Mesenchymal stem cell (in vitro differentiated cells and primary cell): ENCODE data around the gene OPCML.

Source experiments
- DNase-seq: peaks from one replicate; pipeline ENCODE4 v3.0.0-alpha.2; 2013
- H2AFZ ChIP-seq: one replicate; pipeline ENCODE4 v1.6.1; 2013; ENCODE audit warnings: low read depth, mild to moderate bottlenecking, control low read depth, inconsistent platforms, low read length, moderate library complexity
- H2AK5ac ChIP-seq: 2 replicates; pipeline ENCODE4 v1.6.1; 2013; ENCODE audit warnings: low read length, moderate library complexity, mild to moderate bottlenecking, inconsistent platforms; ENCODE audit not compliant: severe bottlenecking
- H2BK120ac ChIP-seq: one replicate; pipeline ENCODE4 v1.6.1; 2013; ENCODE audit warnings: low read depth, mild to moderate bottlenecking, inconsistent platforms, low read length, moderate library complexity
- H2BK12ac ChIP-seq, 2 experiments: one replicate each; pipeline ENCODE4 v1.6.1; 2013; ENCODE audit warnings: inconsistent platforms in 2 of 2, low read length in 2 of 2, mild to moderate bottlenecking in 2 of 2, moderate library complexity in 2 of 2, control low read depth in 1 of 2
- H2BK15ac ChIP-seq: one replicate; pipeline ENCODE4 v1.6.1; 2013; ENCODE audit warnings: mild to moderate bottlenecking, low read depth, inconsistent platforms; ENCODE audit not compliant: poor library complexity, severe bottlenecking
- H2BK5ac ChIP-seq: 2 replicates; pipeline ENCODE4 v1.6.1; 2013; ENCODE audit warnings: low read depth, mild to moderate bottlenecking, low read length, control low read depth, inconsistent platforms; ENCODE audit not compliant: poor library complexity, severe bottlenecking
- H3K14ac ChIP-seq, 2 experiments: one replicate each; pipeline ENCODE4 v1.6.1; 2013; ENCODE audit warnings: inconsistent platforms in 2 of 2, low read length in 2 of 2, control low read depth in 1 of 2, mild to moderate bottlenecking in 1 of 2, moderate library complexity in 1 of 2
- H3K18ac ChIP-seq, 2 experiments: one replicate each; pipeline ENCODE4 v1.6.1; 2013; ENCODE audit warnings: inconsistent platforms in 2 of 2, low read length in 2 of 2, control low read depth in 1 of 2, low read depth in 1 of 2, mild to moderate bottlenecking in 1 of 2
- H3K23ac ChIP-seq, 2 experiments: one replicate each; pipeline ENCODE4 v1.6.1; 2013; ENCODE audit warnings: inconsistent platforms in 2 of 2, low read length in 2 of 2, mild to moderate bottlenecking in 2 of 2, moderate library complexity in 2 of 2, control low read depth in 1 of 2
- H3K27ac ChIP-seq: 2 replicates; pipeline ENCODE4 v1.5.1; 2013; ENCODE audit warnings: mild to moderate bottlenecking, moderate library complexity, low read length, control low read depth, inconsistent platforms; ENCODE audit not compliant: poor library complexity, severe bottlenecking
- H3K27me3 ChIP-seq, 2 experiments: 2 replicates each; pipeline versions ENCODE4 v1.6.1 to v1.7.0; 2013; ENCODE audit warnings: low read length in 2 of 2, mild to moderate bottlenecking in 2 of 2, moderate library complexity in 2 of 2, control low read depth in 1 of 2, inconsistent platforms in 1 of 2; ENCODE audit not compliant: control insufficient read depth in 1 of 2, insufficient read depth in 1 of 2
- H3K36me3 ChIP-seq, 2 experiments: 2 replicates each; pipeline versions ENCODE4 v1.6.1 to v1.7.0; 2013; ENCODE audit warnings: low read length in 2 of 2, control low read depth in 1 of 2, inconsistent platforms in 1 of 2, low read depth in 1 of 2, mild to moderate bottlenecking in 1 of 2; ENCODE audit not compliant: insufficient read depth in 2 of 2, control insufficient read depth in 1 of 2
- H3K4ac ChIP-seq, 2 experiments: one replicate each; pipeline ENCODE4 v1.6.1; 2013; ENCODE audit warnings: inconsistent platforms in 2 of 2, low read length in 2 of 2, mild to moderate bottlenecking in 2 of 2, moderate library complexity in 2 of 2, control low read depth in 1 of 2, low read depth in 1 of 2
- H3K4me1 ChIP-seq: 2 replicates; pipeline ENCODE4 v1.6.1; 2013; ENCODE audit warnings: low read depth, low read length, control low read depth; ENCODE audit not compliant: control insufficient read depth, insufficient read depth
- H3K4me2 ChIP-seq: 2 replicates; pipeline ENCODE4 v1.6.1; 2013; ENCODE audit warnings: low read length, mild to moderate bottlenecking, inconsistent platforms; ENCODE audit not compliant: poor library complexity, severe bottlenecking
- H3K4me3 ChIP-seq, 2 experiments: 2 replicates each; pipeline versions ENCODE4 v1.5.1 to v1.7.0; 2013; ENCODE audit warnings: low read length in 2 of 2, mild to moderate bottlenecking in 2 of 2, control low read depth in 1 of 2, low read depth in 1 of 2; ENCODE audit not compliant: insufficient read depth in 1 of 2
- H3K79me1 ChIP-seq: replicated peaks from 2 replicates; pipeline ENCODE4 v1.6.1; 2013; ENCODE audit warnings: mild to moderate bottlenecking, control low read depth, low read length, inconsistent platforms; ENCODE audit not compliant: poor library complexity, severe bottlenecking
- H3K9ac ChIP-seq: 2 replicates; pipeline ENCODE4 v1.7.0; 2013; ENCODE audit warnings: mild to moderate bottlenecking, low read length, moderate library complexity
- H3K9me3 ChIP-seq: 2 replicates; pipeline ENCODE4 v1.7.0; 2013; ENCODE audit warnings: mild to moderate bottlenecking, low read length; ENCODE audit not compliant: control insufficient read depth
- H4K8ac ChIP-seq: one replicate; pipeline ENCODE4 v1.6.1; 2013; ENCODE audit warnings: inconsistent platforms, mild to moderate bottlenecking, low read length, moderate library complexity
- H4K91ac ChIP-seq: one replicate; pipeline ENCODE4 v1.6.1; 2013; ENCODE audit warnings: mild to moderate bottlenecking, low read length, inconsistent platforms
- WGBS: methylation state at CpG from one replicate; pipeline ENCODE4 v1.1.7; 2013; ENCODE audit warnings: mixed read lengths; 5-methylcytosine and 5-hydroxymethylcytosine counted together

The OPCML gene

GRCh38 chr11:132409573-132410355 lies 1122.5 kb downstream of the OPCML start:
- no peak overlapping the region for H2BK5ac ChIP-seq

GRCh38 chr11:132408877-132409276 lies 1123.4 kb downstream of the OPCML start:
- no peaks in the 10 kb centered on the region for H3K9me3 ChIP-seq
- no peak overlapping the region for H4K91ac ChIP-seq
- no peak overlapping the region for H3K9ac ChIP-seq
- H3K4me3 ChIP-seq: no peak overlapping the region
- H2BK12ac ChIP-seq: no peak overlapping the region
- no peak overlapping the region for H2BK120ac ChIP-seq
- H3K18ac ChIP-seq: no peak overlapping the region
- H3K4me1 ChIP-seq: no peaks in the 10 kb centered on the region
- no peak overlapping the region for H3K4me2 ChIP-seq
- DNase-seq: no peak
- WGBS: no CpG with 5 or more reads among the region's 1 CpG
- no peak overlapping the region for H3K27ac ChIP-seq
- H2BK15ac ChIP-seq: no peak overlapping the region
- H3K27me3 ChIP-seq: peaks cover 24 to 25% of the 10 kb centered on the region in 2 experiments
- no peak overlapping the region for H3K14ac ChIP-seq
- H3K79me1 ChIP-seq: no peaks in the 10 kb centered on the region
- no peak overlapping the region for H2AK5ac ChIP-seq
- H2AFZ ChIP-seq: no peak overlapping the region
- H3K36me3 ChIP-seq: no peaks in the 10 kb centered on the region
- no peak overlapping the region for H2BK5ac ChIP-seq
- H3K23ac ChIP-seq: no peak overlapping the region
- H3K4ac ChIP-seq: no peak overlapping the region
- no peak overlapping the region for H4K8ac ChIP-seq

More at GRCh38 chr11:132409573-132410355, 1122.5 kb downstream of the OPCML start:
- Histone ChIP-seq H2BK120ac (no peak overlapping the region), H3K23ac (no peak overlapping the region), H3K4me2 (no peak overlapping the region), H3K27me3 (peaks cover 19 to 20% of the 10 kb centered on the region in 2 experiments), H3K9me3 (no peaks in the 10 kb centered on the region), H2AK5ac (no peak overlapping the region), H3K14ac (no peak overlapping the region), H2AFZ (no peak overlapping the region), H3K9ac (no peak overlapping the region), H3K4me3 (no peak overlapping the region), H3K18ac (no peak overlapping the region), H3K4ac (no peak overlapping the region), H4K91ac (no peak overlapping the region), H3K36me3 (no peaks in the 10 kb centered on the region), H3K79me1 (no peaks in the 10 kb centered on the region), H4K8ac (no peak overlapping the region), H2BK15ac (no peak overlapping the region), H2BK12ac (no peak overlapping the region), H3K4me1 (no peaks in the 10 kb centered on the region), H3K27ac (no peak overlapping the region)
- 64% methylated on average over 3 of the region's 3 CpGs for WGBS
- DNase-seq: no peak

GRCh38 chr11:132405728-132406127 lies 1126.6 kb downstream of the OPCML start:
- H3K23ac ChIP-seq: no peak overlapping the region
- no peak overlapping the region for H3K4ac ChIP-seq
- no peak overlapping the region for H2BK5ac ChIP-seq
- H3K27ac ChIP-seq: no peak overlapping the region
- H3K4me2 ChIP-seq: no peak overlapping the region
- no peak for DNase-seq
- H4K8ac ChIP-seq: no peak overlapping the region
- H3K4me3 ChIP-seq: no peak overlapping the region
- no peak overlapping the region for H3K14ac ChIP-seq
- no peaks in the 10 kb centered on the region for H3K79me1 ChIP-seq
- no peak overlapping the region for H2BK15ac ChIP-seq
- no peak overlapping the region for H2AK5ac ChIP-seq
- H3K9ac ChIP-seq: no peak overlapping the region
- H2BK12ac ChIP-seq: no peak overlapping the region
- H3K4me1 ChIP-seq: peaks cover 2% of the 10 kb centered on the region
- no peak overlapping the region for H2AFZ ChIP-seq
- 18% methylated on average over 3 of the region's 4 CpGs for WGBS
- no peak overlapping the region for H3K18ac ChIP-seq
- no peaks in the 10 kb centered on the region for H3K9me3 ChIP-seq
- H3K36me3 ChIP-seq: no peaks in the 10 kb centered on the region
- peaks cover 27 to 52% of the 10 kb centered on the region in 2 experiments for H3K27me3 ChIP-seq
- H4K91ac ChIP-seq: no peak overlapping the region
- no peak overlapping the region for H2BK120ac ChIP-seq

GRCh38 chr11:132402071-132402684 lies 1130.1 kb downstream of the OPCML start:
- Histone ChIP-seq H4K8ac (no peak overlapping the region), H2AK5ac (no peak overlapping the region), H3K4me3 (no peak overlapping the region), H3K27ac (no peak overlapping the region), H3K4me2 (no peak overlapping the region), H4K91ac (no peak overlapping the region), H3K27me3 (peaks cover 26 to 64% of the 10 kb centered on the region in 2 experiments), H3K9ac (no peak overlapping the region), H2BK12ac (no peak overlapping the region), H3K36me3 (no peaks in the 10 kb centered on the region), H3K23ac (no peak overlapping the region), H3K18ac (no peak overlapping the region), H3K14ac (no peak overlapping the region), H3K4ac (no peak overlapping the region), H3K4me1 (peaks cover 2% of the 10 kb centered on the region), H2AFZ (no peak overlapping the region), H3K9me3 (no peaks in the 10 kb centered on the region), H2BK15ac (no peak overlapping the region), H2BK120ac (no peak overlapping the region), H2BK5ac (no peak overlapping the region), H3K79me1 (no peaks in the 10 kb centered on the region)
- 30% methylated on average over 6 of the region's 8 CpGs for WGBS
- DNase-seq: peak; percentile 22
